Measurements from ENCODE around the gene ABLIM1.
A peak's percentile ranks its signal among the peaks of the same experiment; 100 is the strongest.

The ABLIM1 gene

GRCh38 chr10:114550756-114551635, 107.1 kb downstream of the ABLIM1 start:
- TF ChIP-seq POU2F2 (IDR thresholded peaks at IDR 0.05; ENCODE audit: low read depth, low read length) (no peak), PAX5 (IDR thresholded peaks at IDR 0.05; ENCODE audit: insufficient read depth, low read length, severe bottlenecking) (no peak), POLR2AphosphoS5 (IDR thresholded peaks at IDR 0.05; ENCODE audit: low read depth, low read length) (no peak), POLR2A (IDR thresholded peaks at IDR 0.05; ENCODE audit: low read depth, low read length) (no peak), SPI1 (IDR thresholded peaks at IDR 0.05; ENCODE audit: low read depth, low read length) (no peak), TAF1 (IDR thresholded peaks at IDR 0.05; ENCODE audit: low read depth, low read length) (no peak)
- no peak for DNase-seq (ENCODE audit: insufficient read length, low spot score)
- FAIRE-seq = no peak

GRCh38 chr10:114548662-114549061, 109.4 kb downstream of the ABLIM1 start:
- TF ChIP-seq POLR2AphosphoS5 (IDR thresholded peaks at IDR 0.05; ENCODE audit: low read depth, low read length) = no peak
- no peak for TF ChIP-seq PAX5 (IDR thresholded peaks at IDR 0.05; ENCODE audit: insufficient read depth, low read length, severe bottlenecking)
- TF ChIP-seq POLR2A (IDR thresholded peaks at IDR 0.05; ENCODE audit: low read depth, low read length) = no peak
- no peak for TF ChIP-seq SPI1 (IDR thresholded peaks at IDR 0.05; ENCODE audit: low read depth, low read length)
- no peak for TF ChIP-seq TAF1 (IDR thresholded peaks at IDR 0.05; ENCODE audit: low read depth, low read length)
- no peak for TF ChIP-seq POU2F2 (IDR thresholded peaks at IDR 0.05; ENCODE audit: low read depth, low read length)
- FAIRE-seq = peak; percentile 65
- no peak for DNase-seq (ENCODE audit: insufficient read length, low spot score)

GRCh38 chr10:114547514-114547913, 110.6 kb downstream of the ABLIM1 start:
- no peak for TF ChIP-seq SPI1 (IDR thresholded peaks at IDR 0.05; ENCODE audit: low read depth, low read length)
- no peak for TF ChIP-seq TAF1 (IDR thresholded peaks at IDR 0.05; ENCODE audit: low read depth, low read length)
- no peak for TF ChIP-seq POLR2A (IDR thresholded peaks at IDR 0.05; ENCODE audit: low read depth, low read length)
- no peak for TF ChIP-seq PAX5 (IDR thresholded peaks at IDR 0.05; ENCODE audit: insufficient read depth, low read length, severe bottlenecking)
- no peak for TF ChIP-seq POLR2AphosphoS5 (IDR thresholded peaks at IDR 0.05; ENCODE audit: low read depth, low read length)
- TF ChIP-seq POU2F2 (IDR thresholded peaks at IDR 0.05; ENCODE audit: low read depth, low read length) = no peak
- FAIRE-seq (no peak), DNase-seq (ENCODE audit: insufficient read length, low spot score) (no peak)

GRCh38 chr10:114547056-114547455, 111.0 kb downstream of the ABLIM1 start:
- TF ChIP-seq PAX5 (IDR thresholded peaks at IDR 0.05; ENCODE audit: insufficient read depth, low read length, severe bottlenecking) (no peak), POLR2A (IDR thresholded peaks at IDR 0.05; ENCODE audit: low read depth, low read length) (no peak)
- DNase-seq (ENCODE audit: insufficient read length, low spot score) (no peak), FAIRE-seq (no peak)

GRCh38 chr10:114545819-114546218, 112.3 kb downstream of the ABLIM1 start:
- TF ChIP-seq PAX5 (IDR thresholded peaks at IDR 0.05; ENCODE audit: insufficient read depth, low read length, severe bottlenecking) (no peak), TAF1 (IDR thresholded peaks at IDR 0.05; ENCODE audit: low read depth, low read length) (no peak), POU2F2 (IDR thresholded peaks at IDR 0.05; ENCODE audit: low read depth, low read length) (no peak), POLR2AphosphoS5 (IDR thresholded peaks at IDR 0.05; ENCODE audit: low read depth, low read length) (no peak), SPI1 (IDR thresholded peaks at IDR 0.05; ENCODE audit: low read depth, low read length) (no peak), POLR2A (IDR thresholded peaks at IDR 0.05; ENCODE audit: low read depth, low read length) (no peak)
- DNase-seq (ENCODE audit: insufficient read length, low spot score) (no peak), FAIRE-seq (no peak)

GRCh38 chr10:114545071-114545470, 113.0 kb downstream of the ABLIM1 start:
- FAIRE-seq = no peak
- TF ChIP-seq TAF1 (IDR thresholded peaks at IDR 0.05; ENCODE audit: low read depth, low read length) (no peak), SPI1 (IDR thresholded peaks at IDR 0.05; ENCODE audit: low read depth, low read length) (no peak), POU2F2 (IDR thresholded peaks at IDR 0.05; ENCODE audit: low read depth, low read length) (no peak), POLR2A (IDR thresholded peaks at IDR 0.05; ENCODE audit: low read depth, low read length) (no peak), POLR2AphosphoS5 (IDR thresholded peaks at IDR 0.05; ENCODE audit: low read depth, low read length) (no peak), PAX5 (IDR thresholded peaks at IDR 0.05; ENCODE audit: insufficient read depth, low read length, severe bottlenecking) (no peak)

GRCh38 chr10:114544045-114544659, 113.9 kb downstream of the ABLIM1 start:
- TF ChIP-seq SPI1 (IDR thresholded peaks at IDR 0.05; ENCODE audit: low read depth, low read length) (peak; percentile 54; the same call in 1 of the 2 replicates), POU2F2 (IDR thresholded peaks at IDR 0.05; ENCODE audit: low read depth, low read length) (0 out of 2 replicates have a peak, but pooled peaks have one; percentile 8), POLR2AphosphoS5 (IDR thresholded peaks at IDR 0.05; ENCODE audit: low read depth, low read length) (peak; percentile 56; the same call in 1 of the 2 replicates), PAX5 (IDR thresholded peaks at IDR 0.05; ENCODE audit: insufficient read depth, low read length, severe bottlenecking) (no peak)
- peak; percentile 94 for FAIRE-seq
- peak; percentile 60 for DNase-seq (ENCODE audit: insufficient read length, low spot score)

More at GRCh38 chr10:114545071-114545470, 113.0 kb downstream of the ABLIM1 start:
- DNase-seq (ENCODE audit: insufficient read length, low spot score) = no peak

GRCh38 chr10:114543456-114543855, 114.6 kb downstream of the ABLIM1 start:
- FAIRE-seq = peak; percentile 43
- no peak for DNase-seq (ENCODE audit: insufficient read length, low spot score)
- TF ChIP-seq POLR2AphosphoS5 (IDR thresholded peaks at IDR 0.05; ENCODE audit: low read depth, low read length) = no peak
- TF ChIP-seq TAF1 (IDR thresholded peaks at IDR 0.05; ENCODE audit: low read depth, low read length) = no peak
- no peak for TF ChIP-seq POLR2A (IDR thresholded peaks at IDR 0.05; ENCODE audit: low read depth, low read length)
- no peak for TF ChIP-seq PAX5 (IDR thresholded peaks at IDR 0.05; ENCODE audit: insufficient read depth, low read length, severe bottlenecking)
- TF ChIP-seq SPI1 (IDR thresholded peaks at IDR 0.05; ENCODE audit: low read depth, low read length) = no peak
- no peak for TF ChIP-seq POU2F2 (IDR thresholded peaks at IDR 0.05; ENCODE audit: low read depth, low read length)

- no peak for TF ChIP-seq TAF1 (IDR thresholded peaks at IDR 0.05; ENCODE audit: low read depth, low read length)
- no peak for TF ChIP-seq POLR2AphosphoS5 (IDR thresholded peaks at IDR 0.05; ENCODE audit: low read depth, low read length)
- no peak for TF ChIP-seq SPI1 (IDR thresholded peaks at IDR 0.05; ENCODE audit: low read depth, low read length)
- TF ChIP-seq POU2F2 (IDR thresholded peaks at IDR 0.05; ENCODE audit: low read depth, low read length) = no peak
- no peak for TF ChIP-seq PAX5 (IDR thresholded peaks at IDR 0.05; ENCODE audit: insufficient read depth, low read length, severe bottlenecking)
- no peak for TF ChIP-seq POLR2A (IDR thresholded peaks at IDR 0.05; ENCODE audit: low read depth, low read length)
- DNase-seq (ENCODE audit: insufficient read length, low spot score) (no peak), FAIRE-seq (no peak)
Observed at GRCh38 chr10:114542373-114542772, 115.7 kb downstream of the ABLIM1 start.

Measured in GM12891 (cell line).